ENCODE measurements around the gene MSL1. TPM values are rescaled to one million over a fixed set of nuclear protein-coding genes. Genes with fewer than 3 reads are reported as not detected.
A peak's percentile ranks its signal among the peaks of the same experiment; 100 is the strongest.

Gene MSL1
- total RNA-seq, 2 donors from 2014 or later = 42.2 to 52.5 TPM

DNA sequence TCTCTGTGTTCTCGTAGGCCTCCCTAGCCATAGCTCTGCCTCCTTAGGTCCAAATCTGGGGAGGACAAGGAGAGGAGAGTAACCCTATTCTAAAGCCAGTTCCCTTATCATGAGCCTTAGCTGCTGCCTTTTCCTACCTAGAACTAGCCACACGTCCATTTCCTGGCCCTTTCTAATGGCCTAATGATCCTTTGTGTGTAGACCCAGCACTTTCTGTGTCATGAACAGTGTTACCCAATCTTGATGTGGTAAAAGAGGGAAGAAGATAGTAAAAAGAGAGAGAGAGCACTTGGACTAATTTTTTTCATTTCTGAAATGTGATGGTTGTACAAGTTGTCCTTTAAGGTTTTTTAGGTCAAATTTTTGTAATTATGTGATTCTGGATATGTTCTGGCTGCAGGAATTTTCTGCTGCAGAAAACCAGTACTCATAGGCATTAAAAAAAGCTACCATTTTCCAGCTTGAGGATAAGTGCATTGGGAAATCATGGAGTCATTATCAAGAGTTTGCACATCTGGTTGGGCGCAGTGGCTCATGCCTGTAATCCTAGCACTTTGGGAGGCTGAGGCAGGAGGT is 36.8 kb downstream of the MSL1 start:
- no peaks in the 10 kb centered on the region for H3K9me3 ChIP-seq
- H3K36me3 ChIP-seq = peaks cover 52% of the 10 kb centered on the region
- TF ChIP-seq, protein P1, sequence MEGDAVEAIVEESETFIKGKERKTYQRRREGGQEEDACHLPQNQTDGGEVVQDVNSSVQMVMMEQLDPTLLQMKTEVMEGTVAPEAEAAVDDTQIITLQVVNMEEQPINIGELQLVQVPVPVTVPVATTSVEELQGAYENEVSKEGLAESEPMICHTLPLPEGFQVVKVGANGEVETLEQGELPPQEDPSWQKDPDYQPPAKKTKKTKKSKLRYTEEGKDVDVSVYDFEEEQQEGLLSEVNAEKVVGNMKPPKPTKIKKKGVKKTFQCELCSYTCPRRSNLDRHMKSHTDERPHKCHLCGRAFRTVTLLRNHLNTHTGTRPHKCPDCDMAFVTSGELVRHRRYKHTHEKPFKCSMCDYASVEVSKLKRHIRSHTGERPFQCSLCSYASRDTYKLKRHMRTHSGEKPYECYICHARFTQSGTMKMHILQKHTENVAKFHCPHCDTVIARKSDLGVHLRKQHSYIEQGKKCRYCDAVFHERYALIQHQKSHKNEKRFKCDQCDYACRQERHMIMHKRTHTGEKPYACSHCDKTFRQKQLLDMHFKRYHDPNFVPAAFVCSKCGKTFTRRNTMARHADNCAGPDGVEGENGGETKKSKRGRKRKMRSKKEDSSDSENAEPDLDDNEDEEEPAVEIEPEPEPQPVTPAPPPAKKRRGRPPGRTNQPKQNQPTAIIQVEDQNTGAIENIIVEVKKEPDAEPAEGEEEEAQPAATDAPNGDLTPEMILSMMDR (IDR thresholded peaks at IDR 0.05) = no peak
- H3K27me3 ChIP-seq = no peaks in the 10 kb centered on the region
- no peak overlapping the region for H3K27ac ChIP-seq
- no peak overlapping the region for H3K4me3 ChIP-seq
- DNase-seq (ENCODE audit: low spot score) = no peak
- H3K4me1 ChIP-seq = peaks cover 0 to 7% of the 10 kb centered on the region in 2 donors

DNA sequence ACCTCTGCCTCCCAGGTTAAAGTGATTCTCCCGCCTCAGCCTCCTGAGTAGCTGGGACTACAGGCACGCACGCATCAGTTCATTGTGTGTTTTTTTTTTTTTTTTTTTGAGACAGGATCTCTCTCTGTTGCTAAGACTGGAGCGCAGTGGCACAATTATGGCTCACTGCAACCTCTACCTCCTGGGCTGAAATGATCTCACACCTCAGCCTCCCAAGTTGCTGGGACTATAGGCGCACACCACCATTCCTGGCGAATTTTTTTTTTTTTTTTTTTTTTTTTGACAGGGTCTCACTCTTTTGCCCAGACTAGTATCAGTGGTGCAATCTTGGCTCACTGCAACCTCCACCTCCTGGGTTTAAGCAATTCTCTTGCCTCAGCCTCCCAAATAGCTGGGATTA is 37.7 kb downstream of the MSL1 start:
- Histone ChIP-seq H3K27me3 (no peaks in the 10 kb centered on the region), H3K4me1 (peaks cover 0 to 7% of the 10 kb centered on the region in 2 donors), H3K4me3 (no peak overlapping the region), H3K36me3 (peaks cover 52% of the 10 kb centered on the region), H3K9me3 (no peaks in the 10 kb centered on the region), H3K27ac (no peak overlapping the region)
- TF ChIP-seq, protein P1 (IDR thresholded peaks at IDR 0.05) = no peak
- DNase-seq (ENCODE audit: low spot score) = no peak

DNA sequence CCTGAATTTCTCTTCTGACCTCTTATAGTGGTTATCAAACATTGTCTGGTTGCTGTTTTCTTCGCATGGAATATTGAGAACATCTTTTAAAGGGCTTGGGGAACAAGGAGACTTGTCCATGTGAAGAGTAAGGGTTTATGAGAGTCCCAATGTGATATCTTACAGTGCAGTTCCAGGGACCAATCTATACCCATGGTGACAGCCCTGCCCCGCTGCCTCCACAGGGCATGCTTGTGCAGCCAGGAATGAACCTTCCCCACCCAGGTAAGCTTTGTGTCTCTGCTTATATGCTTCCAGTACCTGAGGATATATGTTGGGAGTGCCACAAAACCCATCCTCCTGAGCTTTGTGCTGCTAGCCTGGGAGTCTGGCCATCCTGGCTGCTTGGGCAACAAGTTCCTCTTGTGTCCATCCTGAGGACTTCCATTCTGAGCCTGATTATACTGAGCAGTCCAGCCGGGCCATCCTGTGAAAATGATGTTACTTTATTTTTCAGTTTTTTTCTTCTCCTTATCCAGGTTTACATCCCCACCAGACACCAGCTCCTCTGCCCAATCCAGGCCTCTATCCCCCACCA is 46.0 kb downstream of the MSL1 start:
- Histone ChIP-seq H3K4me1 (no peaks in the 10 kb centered on the region), H3K9me3 (no peaks in the 10 kb centered on the region), H3K27ac (no peak overlapping the region), H3K27me3 (no peaks in the 10 kb centered on the region), H3K4me3 (no peak overlapping the region), H3K36me3 (peaks cover 90% of the 10 kb centered on the region)
- no peak for DNase-seq (ENCODE audit: low spot score)
- TF ChIP-seq, protein P1 (IDR thresholded peaks at IDR 0.05) = no peak

DNA sequence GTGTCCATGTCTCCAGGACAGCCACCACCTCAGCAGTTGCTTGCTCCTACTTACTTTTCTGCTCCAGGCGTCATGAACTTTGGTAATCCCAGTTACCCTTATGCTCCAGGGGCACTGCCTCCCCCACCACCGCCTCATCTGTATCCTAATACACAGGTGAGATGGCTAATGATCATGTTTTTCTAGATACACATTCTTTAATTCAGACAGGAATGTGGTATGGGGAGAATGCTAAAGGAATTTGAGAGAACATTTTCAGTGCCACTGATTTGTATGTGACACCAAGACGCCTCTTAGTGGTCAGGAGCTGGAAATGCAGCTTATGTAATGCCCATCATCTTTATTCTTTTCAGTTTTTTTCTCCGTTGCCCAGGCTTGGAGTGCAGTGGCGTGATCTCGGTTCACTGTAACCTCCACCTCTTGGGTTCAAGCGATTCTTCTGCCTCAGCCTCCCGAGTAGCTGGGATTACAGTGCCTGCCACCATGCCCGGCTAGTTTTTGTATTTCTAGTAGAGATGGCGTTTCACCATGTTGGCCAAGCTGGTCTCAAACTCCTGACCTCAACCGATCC is 46.6 kb downstream of the MSL1 start:
- TF ChIP-seq, protein P1 (IDR thresholded peaks at IDR 0.05) = peak; percentile 75 to 87
- no peak for DNase-seq (ENCODE audit: low spot score)
- H3K9me3 ChIP-seq = no peaks in the 10 kb centered on the region
- no peaks in the 10 kb centered on the region for H3K27me3 ChIP-seq
- no peaks in the 10 kb centered on the region for H3K4me1 ChIP-seq
- no peak overlapping the region for H3K27ac ChIP-seq
- no peak overlapping the region for H3K4me3 ChIP-seq
- H3K36me3 ChIP-seq = peaks cover 85% of the 10 kb centered on the region

DNA sequence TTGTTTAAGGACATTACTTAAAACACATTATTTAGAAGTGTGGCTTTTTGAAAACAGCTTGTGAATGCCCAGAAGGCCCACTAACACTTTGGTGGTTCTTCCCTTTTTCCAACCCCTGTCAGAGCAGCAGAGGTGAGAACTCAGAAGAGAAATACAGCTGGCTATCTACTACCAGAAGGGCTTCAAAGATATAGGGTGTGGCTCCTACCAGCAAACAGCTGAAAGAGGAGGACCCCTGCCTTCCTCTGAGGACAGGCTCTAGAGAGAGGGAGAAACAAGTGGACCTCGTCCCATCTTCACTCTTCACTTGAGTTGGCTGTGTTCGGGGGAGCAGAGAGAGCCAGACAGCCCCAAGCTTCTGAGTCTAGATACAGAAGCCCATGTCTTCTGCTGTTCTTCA is 48.6 kb downstream of the MSL1 start:
- no peak overlapping the region for H3K4me3 ChIP-seq
- H3K27ac ChIP-seq = no peak overlapping the region
- TF ChIP-seq, protein P1 (IDR thresholded peaks at IDR 0.05) = no peak
- DNase-seq (ENCODE audit: low spot score) = no peak
- no peaks in the 10 kb centered on the region for H3K4me1 ChIP-seq
- peaks cover 72% of the 10 kb centered on the region for H3K36me3 ChIP-seq
- H3K9me3 ChIP-seq = no peaks in the 10 kb centered on the region
- no peaks in the 10 kb centered on the region for H3K27me3 ChIP-seq
